Epithelial cell of proximal tubule (primary cell): Measurements from ENCODE around the gene GORASP1. TPM values are rescaled to one million over a fixed set of nuclear protein-coding genes. Genes with fewer than 3 reads are reported as not detected.

Experiments
- DNase-seq: peaks from one replicate; pipeline ENCODE4 v3.0.0-alpha.2; 2011; ENCODE audit warnings: low read depth
- H3K4me3 ChIP-seq: 2 replicates; pipeline ENCODE4 v1.5.1; 2011; ENCODE audit warnings: low read depth, mild to moderate bottlenecking, low read length
- total RNA-seq: library from RNA; depleted of rRNA; stranded (reverse); fragments of >200 nt; gene quantifications from 2 replicates; pipeline ENCODE4 v1.2.3, GENCODE V29; 2015
- TF ChIP-seq, protein P1 (sequence below): conservative IDR thresholded peaks from 2 replicates; pipeline ENCODE4 v1.5.1; 2012; ENCODE audit warnings: low read depth, mild to moderate bottlenecking, low read length

Gene GORASP1
- total RNA-seq, 1 donor from 2014 or later: 17.6 TPM

DNA sequence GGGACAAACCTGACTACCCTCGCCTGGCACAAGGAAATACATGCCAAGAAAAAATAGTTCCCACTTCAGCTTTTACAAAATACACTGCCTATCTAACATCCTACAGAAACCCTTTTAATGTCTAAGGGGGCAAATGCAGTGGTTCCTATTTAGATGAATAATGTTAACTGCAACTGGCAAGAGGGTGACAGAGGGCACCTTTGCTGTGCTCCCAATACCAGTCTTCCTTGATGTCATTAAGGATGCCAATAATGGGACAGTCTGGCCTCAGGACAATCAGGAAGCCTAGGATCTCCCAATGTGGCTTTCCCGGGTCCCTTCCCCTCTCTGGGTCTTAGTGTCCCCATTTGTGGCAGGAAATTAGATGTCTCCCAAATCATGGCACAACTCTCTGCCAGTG is 32.0 kb upstream of the GORASP1 start:
- TF ChIP-seq, protein P1, sequence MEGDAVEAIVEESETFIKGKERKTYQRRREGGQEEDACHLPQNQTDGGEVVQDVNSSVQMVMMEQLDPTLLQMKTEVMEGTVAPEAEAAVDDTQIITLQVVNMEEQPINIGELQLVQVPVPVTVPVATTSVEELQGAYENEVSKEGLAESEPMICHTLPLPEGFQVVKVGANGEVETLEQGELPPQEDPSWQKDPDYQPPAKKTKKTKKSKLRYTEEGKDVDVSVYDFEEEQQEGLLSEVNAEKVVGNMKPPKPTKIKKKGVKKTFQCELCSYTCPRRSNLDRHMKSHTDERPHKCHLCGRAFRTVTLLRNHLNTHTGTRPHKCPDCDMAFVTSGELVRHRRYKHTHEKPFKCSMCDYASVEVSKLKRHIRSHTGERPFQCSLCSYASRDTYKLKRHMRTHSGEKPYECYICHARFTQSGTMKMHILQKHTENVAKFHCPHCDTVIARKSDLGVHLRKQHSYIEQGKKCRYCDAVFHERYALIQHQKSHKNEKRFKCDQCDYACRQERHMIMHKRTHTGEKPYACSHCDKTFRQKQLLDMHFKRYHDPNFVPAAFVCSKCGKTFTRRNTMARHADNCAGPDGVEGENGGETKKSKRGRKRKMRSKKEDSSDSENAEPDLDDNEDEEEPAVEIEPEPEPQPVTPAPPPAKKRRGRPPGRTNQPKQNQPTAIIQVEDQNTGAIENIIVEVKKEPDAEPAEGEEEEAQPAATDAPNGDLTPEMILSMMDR: no peak
- H3K4me3 ChIP-seq: no peak overlapping the region
- DNase-seq: no peak

DNA sequence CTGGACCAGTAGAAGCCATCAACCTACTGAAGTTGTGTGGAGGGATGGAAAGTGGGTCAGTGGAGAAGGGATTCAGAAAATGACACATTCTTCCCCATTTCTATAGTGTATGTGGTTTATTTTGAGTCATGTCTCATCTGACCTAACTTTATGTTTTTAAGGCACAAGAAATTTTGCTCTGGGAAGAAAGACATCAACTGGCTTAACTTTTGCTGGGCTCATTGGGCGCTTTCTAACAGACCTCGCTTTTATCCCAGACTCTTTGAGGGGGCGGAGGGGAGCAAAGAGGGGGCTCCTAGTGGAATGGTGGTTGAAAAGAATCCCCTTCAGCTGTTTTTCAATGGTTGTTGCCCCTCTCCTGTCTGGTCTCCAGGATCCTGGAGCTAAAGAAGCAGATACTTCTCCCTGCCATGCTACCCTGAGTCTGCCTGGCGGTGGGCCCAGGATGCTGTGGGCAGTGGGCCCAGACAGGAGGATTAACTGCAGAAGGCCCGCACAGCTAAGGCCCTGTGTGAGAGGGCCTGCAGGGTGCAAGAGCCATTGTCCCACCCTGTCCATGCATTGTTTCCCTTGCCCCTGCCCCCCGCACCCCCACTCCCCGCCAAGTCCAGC is 31.5 kb upstream of the GORASP1 start:
- TF ChIP-seq, protein P1: no peak
- H3K4me3 ChIP-seq: no peak overlapping the region
- no peak for DNase-seq

DNA sequence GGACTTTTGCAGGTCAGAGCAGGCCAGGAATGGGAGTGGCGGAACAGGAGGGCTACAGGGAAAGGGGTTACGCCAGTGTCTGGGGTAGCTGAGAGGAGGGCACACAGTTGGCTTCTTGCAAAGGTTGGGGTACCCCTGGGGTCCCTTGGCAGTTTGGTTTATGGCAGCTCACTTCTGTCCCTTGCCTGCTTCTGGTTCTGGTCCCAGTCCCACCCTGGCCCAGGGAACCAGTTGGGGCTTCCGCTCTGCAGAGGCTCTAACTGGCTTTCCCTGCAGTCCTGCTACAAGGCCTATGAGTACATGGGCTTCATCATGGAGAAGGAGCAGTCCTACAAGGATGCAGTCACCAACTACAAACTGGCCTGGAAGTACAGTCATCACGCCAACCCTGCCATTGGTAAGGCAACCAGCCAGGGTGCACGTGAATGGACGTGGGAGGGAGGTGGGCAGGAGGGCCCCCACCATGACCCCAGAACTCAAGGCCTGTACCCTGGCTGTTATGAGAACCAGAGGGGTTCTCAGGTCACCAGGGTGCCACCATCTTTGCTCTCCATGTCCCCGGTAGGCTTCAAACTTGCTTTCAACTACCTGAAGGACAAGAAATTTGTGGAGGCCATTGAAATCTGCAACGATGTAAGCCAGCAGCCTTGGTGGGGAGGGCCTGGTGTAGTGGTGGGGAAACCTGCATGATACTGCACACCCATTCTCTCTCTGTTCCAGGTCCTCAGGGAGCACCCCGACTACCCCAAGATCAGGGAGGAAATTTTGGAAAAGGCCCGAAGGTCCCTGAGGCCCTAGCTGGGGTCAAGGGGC is 30.8 kb upstream of the GORASP1 start:
- no peak for DNase-seq
- TF ChIP-seq, protein P1: no peak
- H3K4me3 ChIP-seq: no peak overlapping the region

DNA sequence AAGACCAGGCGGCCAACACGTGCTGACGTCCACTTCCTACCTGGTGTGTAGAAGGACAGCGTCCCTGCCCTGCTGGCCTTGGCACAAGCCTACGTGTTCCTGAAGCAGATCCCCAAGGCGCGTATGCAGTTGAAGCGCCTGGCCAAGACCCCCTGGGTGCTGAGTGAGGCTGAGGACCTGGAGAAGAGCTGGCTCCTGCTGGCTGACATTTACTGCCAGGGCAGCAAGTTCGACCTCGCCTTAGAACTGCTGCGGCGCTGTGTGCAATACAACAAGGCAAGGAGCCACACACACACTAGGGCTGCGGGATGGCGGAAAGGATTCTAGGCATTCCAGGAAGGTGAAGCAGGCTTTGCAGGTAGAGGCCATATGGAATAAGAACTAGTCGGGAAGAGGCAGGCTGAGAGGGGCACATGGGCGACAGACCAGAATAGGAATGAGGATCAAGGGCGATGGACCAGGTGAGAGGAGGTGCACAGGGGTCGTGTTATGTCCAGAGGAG is 30.1 kb upstream of the GORASP1 start:
- H3K4me3 ChIP-seq: no peak overlapping the region
- TF ChIP-seq, protein P1: no peak
- DNase-seq: no peak

DNA sequence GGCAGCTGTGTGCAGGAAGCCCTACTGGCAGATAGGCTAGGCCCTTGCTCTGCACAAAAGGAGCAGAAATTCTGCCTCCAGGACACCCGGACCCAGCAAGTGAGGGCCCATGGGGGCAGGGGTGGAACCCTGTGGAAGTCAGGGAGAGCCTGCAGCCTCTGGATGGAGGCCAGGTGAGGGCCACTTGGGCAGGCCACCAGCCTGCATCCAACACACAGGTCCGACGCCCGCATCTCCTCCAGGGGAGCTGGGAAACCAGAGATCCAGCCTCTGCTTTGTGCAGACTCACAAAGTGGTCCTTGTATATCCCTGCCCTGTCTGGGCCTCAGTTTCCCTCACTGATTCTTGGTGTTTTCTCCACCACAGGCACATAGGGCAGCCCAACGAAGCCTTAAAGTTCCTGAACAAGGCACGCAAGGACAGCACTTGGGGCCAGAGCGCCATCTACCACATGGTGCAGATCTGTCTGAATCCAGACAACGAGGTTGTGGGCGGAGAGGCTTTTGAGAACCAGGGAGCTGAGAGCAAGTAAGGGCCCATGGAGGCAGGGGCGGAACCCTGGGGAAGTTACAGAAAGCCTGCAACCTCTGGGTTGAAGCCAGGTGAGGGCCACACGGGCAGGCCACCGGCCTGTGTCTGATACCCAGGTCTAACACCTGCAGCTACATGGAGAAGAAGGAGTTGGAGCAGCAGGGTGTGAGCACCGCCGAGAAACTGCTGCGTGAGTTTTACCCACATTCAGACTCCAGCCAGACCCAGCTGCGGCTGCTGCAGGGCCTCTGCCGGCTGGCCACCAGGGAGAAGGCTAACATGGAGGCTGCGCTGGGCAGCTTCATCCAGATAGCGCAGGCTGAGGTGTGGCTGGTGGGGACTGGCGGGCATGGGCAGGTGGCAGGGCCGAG is 29.4 kb upstream of the GORASP1 start:
- TF ChIP-seq, protein P1: no peak
- H3K4me3 ChIP-seq: no peak overlapping the region
- DNase-seq: no peak

DNA sequence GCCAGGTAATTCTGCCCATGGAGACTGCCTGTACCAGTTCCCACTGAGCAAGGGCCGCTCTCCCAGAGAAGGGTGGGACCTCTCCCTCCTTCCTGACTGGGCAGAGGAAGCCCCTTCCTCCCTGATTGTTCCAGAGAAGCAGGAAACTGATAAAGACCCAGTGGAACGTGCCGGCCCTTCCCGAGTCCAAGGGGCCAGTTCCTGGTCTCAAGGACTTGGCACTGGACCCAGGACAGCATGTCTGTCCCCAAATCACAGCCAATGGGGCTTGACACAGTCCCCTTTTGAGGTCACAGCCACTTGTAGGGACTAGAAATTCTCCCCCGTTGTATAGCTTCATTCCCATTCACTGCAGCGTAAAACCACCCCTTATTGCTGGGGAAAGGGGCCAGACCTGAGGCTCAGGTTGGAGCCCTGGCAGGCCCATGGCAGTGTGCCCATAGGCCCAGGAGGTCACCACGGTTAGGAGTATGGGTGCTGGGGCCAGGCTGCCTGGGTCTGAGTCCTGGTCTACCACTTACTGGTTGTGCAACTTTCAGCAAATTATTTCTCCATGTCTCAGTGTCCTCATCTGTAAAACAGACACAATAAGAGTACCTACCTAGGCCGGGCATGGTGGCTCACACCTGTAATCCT is 27.9 kb upstream of the GORASP1 start:
- no peak overlapping the region for H3K4me3 ChIP-seq
- TF ChIP-seq, protein P1: no peak
- DNase-seq: no peak
